Activated CD4-positive, alpha-beta T cell treated with anti-CD3 and anti-CD28 coated beads, Interleukin-2, amount 10 ng/mL, durations not matched to agents 24 days and 14 days (primary cell): ENCODE results near the gene TSHZ2. TPM values are rescaled to one million over a fixed set of nuclear protein-coding genes. Genes with fewer than 3 reads are reported as not detected.

Source experiments
- DNase-seq: peaks from one replicate; pipeline ENCODE4 v3.0.0; 2022
- H3K27ac Mint-ChIP-seq: one replicate; pipeline ENCODE4 v1.8.0; 2022; ENCODE audit warnings: mild to moderate bottlenecking, mixed read lengths
- H3K27me3 Mint-ChIP-seq: one replicate; pipeline ENCODE4 v1.8.0; 2022; ENCODE audit warnings: mixed read lengths
- H3K36me3 Mint-ChIP-seq: one replicate; pipeline ENCODE4 v1.8.0; 2022; ENCODE audit warnings: low read depth, mild to moderate bottlenecking, mixed read lengths
- H3K4me1 Mint-ChIP-seq: one replicate; pipeline ENCODE4 v1.8.0; 2021; ENCODE audit warnings: mixed read lengths
- H3K4me3 Mint-ChIP-seq: one replicate; pipeline ENCODE4 v1.8.0; 2022; ENCODE audit warnings: mild to moderate bottlenecking, moderate library complexity, mixed read lengths
- H3K9me3 Mint-ChIP-seq: one replicate; pipeline ENCODE4 v1.8.0; 2021; ENCODE audit warnings: mixed read lengths
- intact Hi-C: fragments of 100-400 bp; cut with micrococcal nuclease; formaldehyde crosslinking; loops from one replicate; pipeline ENCODE4 v1.15.1; 2023
- total RNA-seq: library from RNA; stranded (reverse); gene quantifications from 2 replicates; pipeline ENCODE4 v1.2.3, GENCODE V29; 2022

Gene TSHZ2
- total RNA-seq, 1 donor from 2014 or later: 29.5 TPM

- no peak for DNase-seq
- no peak overlapping the region for H3K27ac Mint-ChIP-seq
- H3K9me3 Mint-ChIP-seq: no peaks in the 10 kb centered on the region
- intact Hi-C loops: no loop called here
- H3K4me1 Mint-ChIP-seq: peaks cover 22% of the 10 kb centered on the region
- H3K36me3 Mint-ChIP-seq: peaks cover 13% of the 10 kb centered on the region
- no peak overlapping the region for H3K4me3 Mint-ChIP-seq
- H3K27me3 Mint-ChIP-seq: no peaks in the 10 kb centered on the region
Measured at GRCh38 chr20:52994184-52994970, 22.2 kb downstream of the TSHZ2 start.

GRCh38 chr20:52996130-52996529, 24.0 kb downstream of the TSHZ2 start:
- DNase-seq: no peak
- Mint-ChIP-seq H3K4me1 (peaks cover 29% of the 10 kb centered on the region), H3K4me3 (no peak overlapping the region), H3K27me3 (no peaks in the 10 kb centered on the region), H3K9me3 (no peaks in the 10 kb centered on the region), H3K27ac (no peak overlapping the region), H3K36me3 (peaks cover 13% of the 10 kb centered on the region)
- intact Hi-C loops: no loop called here

- H3K27me3 Mint-ChIP-seq: no peaks in the 10 kb centered on the region
- peaks cover 13% of the 10 kb centered on the region for H3K36me3 Mint-ChIP-seq
- H3K9me3 Mint-ChIP-seq: no peaks in the 10 kb centered on the region
- no peak overlapping the region for H3K4me3 Mint-ChIP-seq
- H3K4me1 Mint-ChIP-seq: peaks cover 34% of the 10 kb centered on the region
- no peak overlapping the region for H3K27ac Mint-ChIP-seq
- intact Hi-C loops: no loop called here
- no peak for DNase-seq
Measured at GRCh38 chr20:52996658-52997057, 24.5 kb downstream of the TSHZ2 start.

- Mint-ChIP-seq H3K4me3 (no peak overlapping the region), H3K9me3 (no peaks in the 10 kb centered on the region), H3K27me3 (no peaks in the 10 kb centered on the region), H3K27ac (no peak overlapping the region), H3K36me3 (peaks cover 15% of the 10 kb centered on the region), H3K4me1 (peaks cover 37% of the 10 kb centered on the region)
- no peak for DNase-seq
- intact Hi-C loops: no loop called here
Measured at GRCh38 chr20:52998268-52998667, 26.1 kb downstream of the TSHZ2 start.

GRCh38 chr20:52999040-52999439, 26.9 kb downstream of the TSHZ2 start:
- no peak overlapping the region for H3K4me3 Mint-ChIP-seq
- peak overlapping the region; percentile 59 for H3K27ac Mint-ChIP-seq
- no peaks in the 10 kb centered on the region for H3K27me3 Mint-ChIP-seq
- intact Hi-C loops: no loop called here
- peaks cover 15% of the 10 kb centered on the region for H3K36me3 Mint-ChIP-seq
- no peak for DNase-seq
- peaks cover 37% of the 10 kb centered on the region for H3K4me1 Mint-ChIP-seq
- no peaks in the 10 kb centered on the region for H3K9me3 Mint-ChIP-seq

GRCh38 chr20:53001498-53002301, 29.5 kb downstream of the TSHZ2 start:
- peak; percentile 72 for DNase-seq
- H3K4me1 Mint-ChIP-seq: peaks cover 38% of the 10 kb centered on the region
- H3K9me3 Mint-ChIP-seq: no peaks in the 10 kb centered on the region
- H3K27me3 Mint-ChIP-seq: no peaks in the 10 kb centered on the region
- peaks cover 21% of the 10 kb centered on the region for H3K36me3 Mint-ChIP-seq
- peak overlapping the region; percentile 98 for H3K27ac Mint-ChIP-seq
- intact Hi-C loops: loop anchor here (1.0 to 2.0 kb wide), 4 partner anchors 21 to 69 kb away; no protein-coding TSS in a partner anchor
- H3K4me3 Mint-ChIP-seq: peak overlapping the region; percentile 80

GRCh38 chr20:53002786-53003185, 30.6 kb downstream of the TSHZ2 start:
- Mint-ChIP-seq H3K4me1 (peaks cover 40% of the 10 kb centered on the region), H3K27me3 (no peaks in the 10 kb centered on the region), H3K4me3 (no peak overlapping the region), H3K36me3 (peaks cover 24% of the 10 kb centered on the region), H3K9me3 (peaks cover 4% of the 10 kb centered on the region), H3K27ac (peak overlapping the region; percentile 77)
- DNase-seq: no peak
- intact Hi-C loops: no loop called here

- H3K4me3 Mint-ChIP-seq: peak overlapping the region; percentile 22
- peaks cover 22% of the 10 kb centered on the region for H3K36me3 Mint-ChIP-seq
- H3K4me1 Mint-ChIP-seq: peaks cover 40% of the 10 kb centered on the region
- peak overlapping the region; percentile 77 for H3K27ac Mint-ChIP-seq
- H3K27me3 Mint-ChIP-seq: no peaks in the 10 kb centered on the region
- intact Hi-C loops: no loop called here
- DNase-seq: no peak
- peaks cover 4% of the 10 kb centered on the region for H3K9me3 Mint-ChIP-seq
Measured at GRCh38 chr20:53003420-53004154, 31.4 kb downstream of the TSHZ2 start.

GRCh38 chr20:53004267-53004813, 32.2 kb downstream of the TSHZ2 start:
- intact Hi-C loops: no loop called here
- DNase-seq: no peak
- no peaks in the 10 kb centered on the region for H3K27me3 Mint-ChIP-seq
- H3K9me3 Mint-ChIP-seq: peaks cover 4% of the 10 kb centered on the region
- H3K27ac Mint-ChIP-seq: peak overlapping the region; percentile 77
- peaks cover 37% of the 10 kb centered on the region for H3K4me1 Mint-ChIP-seq
- peaks cover 20% of the 10 kb centered on the region for H3K36me3 Mint-ChIP-seq
- peak overlapping the region; percentile 22 for H3K4me3 Mint-ChIP-seq

- Mint-ChIP-seq H3K4me3 (no peak overlapping the region), H3K27ac (no peak overlapping the region), H3K4me1 (peaks cover 27% of the 10 kb centered on the region), H3K27me3 (no peaks in the 10 kb centered on the region), H3K36me3 (peaks cover 49% of the 10 kb centered on the region), H3K9me3 (peaks cover 18% of the 10 kb centered on the region)
- no peak for DNase-seq
- intact Hi-C loops: no loop called here
Measured at GRCh38 chr20:53009979-53010735, 38.0 kb downstream of the TSHZ2 start.

- intact Hi-C loops: no loop called here
- no peak for DNase-seq
- Mint-ChIP-seq H3K27ac (no peak overlapping the region), H3K27me3 (no peaks in the 10 kb centered on the region), H3K36me3 (peaks cover 56% of the 10 kb centered on the region), H3K9me3 (peaks cover 22% of the 10 kb centered on the region), H3K4me1 (peaks cover 23% of the 10 kb centered on the region), H3K4me3 (no peak overlapping the region)
Measured at GRCh38 chr20:53011640-53012039, 39.5 kb downstream of the TSHZ2 start.

GRCh38 chr20:53013183-53013582, 41.0 kb downstream of the TSHZ2 start:
- peaks cover 25% of the 10 kb centered on the region for H3K9me3 Mint-ChIP-seq
- H3K4me3 Mint-ChIP-seq: no peak overlapping the region
- intact Hi-C loops: no loop called here
- H3K27me3 Mint-ChIP-seq: no peaks in the 10 kb centered on the region
- no peak for DNase-seq
- peaks cover 24% of the 10 kb centered on the region for H3K4me1 Mint-ChIP-seq
- H3K36me3 Mint-ChIP-seq: peaks cover 65% of the 10 kb centered on the region
- H3K27ac Mint-ChIP-seq: no peak overlapping the region

- Mint-ChIP-seq H3K4me3 (no peak overlapping the region), H3K27ac (no peak overlapping the region), H3K27me3 (no peaks in the 10 kb centered on the region), H3K9me3 (peaks cover 25% of the 10 kb centered on the region), H3K36me3 (peaks cover 66% of the 10 kb centered on the region), H3K4me1 (peaks cover 29% of the 10 kb centered on the region)
- DNase-seq: no peak
- intact Hi-C loops: no loop called here
Measured at GRCh38 chr20:53013847-53014246, 41.7 kb downstream of the TSHZ2 start.
